ENCODE measurements around the gene TUBG1. TPM values are rescaled to one million over a fixed set of nuclear protein-coding genes. Genes with fewer than 3 reads are reported as not detected.

Gene TUBG1
- total and polyA plus RNA-seq, 10 of the 15 experiments (the other 5 are each of a cell fraction or from before 2014, with no cell fraction given) = 40.0 to 256 (median 107) TPM

GRCh38 chr17:42660692-42661345 is 51.3 kb downstream of the TUBG1 start:
- H3K4me1 ChIP-seq (ENCODE audit: control insufficient read depth, insufficient read depth, low read length) = peaks cover 26% of the 10 kb centered on the region
- ATAC-seq (no peak), DNase-seq (ENCODE audit: low read depth, low spot score) (no peak), FAIRE-seq (no peak)
- H3K4me2 ChIP-seq (ENCODE audit: control insufficient read depth, insufficient read depth) = peak overlapping the region; percentile 50; the same call in 1 of the 2 replicates
- intact Hi-C loops (cut with micrococcal nuclease; ENCODE audit: unreplicated experiment) (no loop called here), in situ Hi-C loops (cut with MboI) (no loop called here)
- ChIA-PET SMC1A (ENCODE audit: uncharacterized antibody, unreplicated experiment) (interaction anchor here (1.0 to 1.2 kb wide), 3 partner anchors 10 to 43 kb away, joined by 3 to 4 read pairs (median 4); no protein-coding TSS in a partner anchor), CTCF (interaction anchor here (1.2 to 4.2 kb wide), 6 partner anchors 12 to 82 kb away, joined by 4 to 27 read pairs (median 6); partner anchors contain the start of gene PSMC3IP), POLR2A (interaction anchor here (0.8 to 4.9 kb wide), 5 partner anchors 11 to 56 kb away, joined by 3 to 20 read pairs (median 4); no protein-coding TSS in a partner anchor), RAD21 (ENCODE audit: unreplicated experiment) (interaction anchor here (1.3 kb wide), 2 partner anchors 43 to 83 kb away, joined by 3 to 7 read pairs; partner anchors contain the start of gene PSMC3IP)
- no TSS peak for BruUV-seq (replicated peaks)
- no peak overlapping the region for H3K4me3 ChIP-seq
- no peaks in the 10 kb centered on the region for H3K27me3 ChIP-seq (replicated peaks in 1 of 2; ENCODE audit: control insufficient read depth in 2 of 2, insufficient read depth in 2 of 2, low read length in 1 of 2)
- no peaks in the 10 kb centered on the region for H4K20me1 ChIP-seq (ENCODE audit: control insufficient read depth, insufficient read depth)
- H2AFZ ChIP-seq (ENCODE audit: control insufficient read depth, low read depth, low read length) = no peak overlapping the region
- no peaks in the 10 kb centered on the region; a peak in 1 of 4 replicates for H3K36me3 ChIP-seq (ENCODE audit: control insufficient read depth in 2 of 2, insufficient read depth in 2 of 2, low read length in 1 of 2)
- no peak overlapping the region for H3K9ac ChIP-seq (ENCODE audit: control insufficient read depth, insufficient read depth, low read length)
- no peak overlapping the region for H3K27ac ChIP-seq (ENCODE audit: control insufficient read depth, insufficient read depth)
- 69% methylated on average over 7 of the region's 7 CpGs for WGBS (ENCODE audit: insufficient coverage, insufficient replicate concordance, low lambda C conversion rate, missing lambda C conversion rate)
- peaks cover 3% of the 10 kb centered on the region; the same call in 1 of the 2 replicates for H3K79me2 ChIP-seq (ENCODE audit: control insufficient read depth, insufficient read depth, low read length)
- TF ChIP-seq CHD4 (IDR thresholded peaks at IDR 0.05) = no peak
- TF ChIP-seq HDGF (IDR thresholded peaks at IDR 0.05) = no peak
- TF ChIP-seq HSF1 (IDR thresholded peaks at IDR 0.05; ENCODE audit: low read depth, low read length) = no peak
- no peak for TF ChIP-seq ESRRA (IDR thresholded peaks at IDR 0.05; ENCODE audit: low read length)
- no peak for TF ChIP-seq SKIL (IDR thresholded peaks at IDR 0.05; ENCODE audit: low read depth, poor library complexity, severe bottlenecking)
- TF ChIP-seq ZNF24 (IDR thresholded peaks at IDR 0.05) = no peak
- no peak for TF ChIP-seq SMARCA5 (IDR thresholded peaks at IDR 0.05)
- TF ChIP-seq SP1 (IDR thresholded peaks at IDR 0.05; ENCODE audit: low read depth, low read length) = no peak
- TF ChIP-seq NFIC (IDR thresholded peaks at IDR 0.05; ENCODE audit: low read depth, low read length) = no peak
- no peak for TF ChIP-seq RELA (IDR thresholded peaks at IDR 0.05; ENCODE audit: borderline replicate concordance, partially characterized antibody)
- no peak for TF ChIP-seq GATAD2B (conservative IDR thresholded peaks at IDR 0.05; ENCODE audit: low read depth)
- no peak for TF ChIP-seq CBX3 (IDR thresholded peaks at IDR 0.05; ENCODE audit: borderline replicate concordance, low read depth)
- TF ChIP-seq ATF7 (IDR thresholded peaks at IDR 0.05; ENCODE audit: low read depth) = no peak
- no peak for TF ChIP-seq JUND (IDR thresholded peaks at IDR 0.05; ENCODE audit: low read depth, low read length)
- no peak for TF ChIP-seq RUNX3 (IDR thresholded peaks at IDR 0.05; ENCODE audit: low read length)
- no peak for TF ChIP-seq CEBPB (IDR thresholded peaks at IDR 0.05; ENCODE audit: borderline replicate concordance in 1 of 2, low read depth in 2 of 2, low read length in 2 of 2)
- TF ChIP-seq ZBTB4 (CRISPR knock-in tag; IDR thresholded peaks at IDR 0.05) = no peak
- no peak for TF ChIP-seq YY1 (IDR thresholded peaks at IDR 0.05; ENCODE audit: low read depth, low read length)
- no peaks in the 10 kb centered on the region for H3K9me3 ChIP-seq (replicated peaks; ENCODE audit: control insufficient read depth, insufficient read depth, low read length)
